Suppressor macrophage treated with lipopolysaccharide for 1 hour (primary cell): ENCODE data around the gene PSPN.
"Not testable (repeated sequence)": the region's sequence is repeated elsewhere in the genome, so short reads cannot be mapped to it uniquely, and the experiment has no call there.

Experiments
- DNase-seq, 3 donors: peaks; one replicate each; pipeline ENCODE4 v3.0.0-alpha.2; 2020 to 2022

PSPN gene

GRCh38 chr19:6402837-6403608 lies 27.3 kb upstream of the PSPN start:
- DNase-seq = no peak

- DNase-seq = no peak
These were observed 26.3 kb upstream of the PSPN start for GRCh38 chr19:6402058-6402457.

GRCh38 chr19:6400062-6400944 lies 24.6 kb upstream of the PSPN start:
- not testable (repeated sequence) for DNase-seq

DNA sequence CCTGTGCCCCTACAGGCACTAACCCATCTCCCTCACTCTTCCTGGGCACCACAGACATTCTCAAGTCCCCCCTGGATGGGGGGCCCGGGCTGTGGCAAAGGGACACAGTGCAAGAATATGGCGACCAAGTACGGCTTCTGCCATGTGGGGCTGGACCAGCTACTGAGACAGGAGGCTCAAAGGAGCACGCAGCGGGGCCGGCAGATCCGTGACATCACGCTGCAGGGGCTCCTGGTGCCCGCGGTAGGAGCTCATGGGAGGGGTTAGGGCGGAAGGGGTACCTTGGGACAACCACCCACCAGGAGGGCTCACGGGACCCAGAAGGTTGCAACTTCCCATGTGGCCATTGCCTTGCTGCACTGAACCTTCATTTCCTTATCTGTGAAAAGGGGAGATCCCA lies 20.6 kb upstream of the PSPN start:
- no peak for DNase-seq

- peak in 2 of 3 donors; percentile 14 to 35 for DNase-seq
These were observed 19.1 kb upstream of the PSPN start for GRCh38 chr19:6394831-6395230.

- DNase-seq = peak in 1 of 3 donors; percentile 63
These were observed 18.3 kb upstream of the PSPN start for GRCh38 chr19:6393983-6394412.

DNA sequence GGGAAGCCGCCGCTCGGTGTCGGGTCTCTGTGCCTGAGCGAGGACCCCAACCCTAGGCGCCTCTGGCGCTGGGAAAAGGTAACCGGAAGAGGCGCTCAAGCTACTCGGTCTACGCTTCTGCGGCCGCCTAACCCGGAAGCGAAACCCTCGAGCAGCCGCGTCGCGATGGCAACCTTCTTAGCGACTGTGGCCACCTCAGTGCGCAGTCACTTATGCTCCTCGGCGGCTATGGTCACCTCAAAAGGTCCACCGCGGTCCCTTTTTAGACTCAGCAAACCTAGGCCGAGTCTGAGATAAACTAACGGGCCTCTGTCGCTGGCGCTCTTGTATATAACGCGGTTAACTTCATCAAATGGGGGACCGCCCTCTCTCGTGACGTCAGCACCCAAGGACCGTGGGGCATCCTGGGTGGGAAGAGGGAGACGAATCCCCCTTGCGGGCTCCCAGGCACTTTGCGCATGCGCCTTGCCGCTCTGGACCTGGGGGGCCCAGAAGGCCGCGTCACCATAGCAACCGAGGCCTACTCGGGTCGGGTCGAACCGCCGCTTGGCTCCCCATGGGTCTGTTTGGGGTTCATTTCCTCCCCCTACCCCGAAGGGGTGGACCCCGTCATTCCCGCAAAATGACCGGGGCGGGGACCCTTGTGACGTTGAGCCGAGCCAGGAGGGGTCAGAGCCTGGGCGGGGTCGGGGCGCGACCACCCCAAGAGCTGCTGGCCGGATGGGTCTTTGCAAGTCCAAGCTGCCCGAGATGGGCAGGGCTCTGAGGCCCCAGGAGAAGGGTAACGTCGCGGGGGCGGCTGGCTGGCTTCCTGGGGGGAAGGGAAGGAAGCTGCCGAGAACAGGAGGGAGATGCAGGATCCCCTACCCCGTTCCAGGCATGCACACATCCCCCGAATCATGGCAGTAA lies 17.6 kb upstream of the PSPN start, which contains the start of gene GTF2F1:
GTF2F1 (minus strand) TSS at position 91 of the 909 bp plus-strand sequence. CDS start 169 bp downstream, outside the sequence.
- peak; percentile 92 to 94 (median 92) for DNase-seq

DNA sequence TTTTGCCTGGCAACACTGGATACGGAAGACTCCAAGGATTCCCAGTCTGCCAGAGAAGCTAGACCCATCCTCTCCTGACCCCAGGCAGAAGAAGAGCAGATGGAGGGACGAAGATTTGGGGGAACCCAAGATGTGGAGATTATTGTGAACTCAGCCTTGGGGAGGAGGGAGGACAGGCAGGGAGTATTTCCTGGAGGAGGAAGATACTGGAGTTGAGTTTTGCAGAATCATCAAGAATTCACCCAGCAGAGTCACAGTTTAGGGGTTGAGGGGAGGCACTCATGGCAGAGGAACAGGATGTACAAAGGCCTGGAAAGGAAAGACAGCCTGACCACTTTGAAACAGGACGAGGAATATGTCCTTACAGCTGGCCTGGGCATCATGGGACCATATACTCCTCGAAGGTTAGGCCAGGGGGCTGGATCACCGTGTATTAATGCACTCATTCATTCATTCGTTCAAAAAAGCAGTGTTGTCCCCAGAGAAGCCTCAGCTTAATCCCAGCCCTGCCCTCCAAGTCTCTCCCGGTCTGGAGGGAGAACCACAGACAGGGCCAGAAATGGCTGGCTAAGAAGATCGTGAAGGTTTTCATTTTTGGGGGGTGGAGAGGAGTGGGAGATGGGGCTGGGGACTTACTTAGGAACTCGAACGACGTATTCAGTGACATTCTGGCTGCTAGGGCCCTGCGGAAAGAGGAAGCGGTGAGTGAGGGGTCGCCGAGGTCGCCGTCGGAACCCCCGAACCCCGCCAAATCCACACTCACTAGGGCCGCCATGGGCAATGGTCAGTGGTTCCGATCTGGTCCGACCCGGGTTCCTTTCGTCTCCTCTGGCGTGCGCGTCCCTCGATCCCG lies 16.7 kb upstream of the PSPN start:
- DNase-seq = peak in 2 of 3 donors; percentile 9 to 18

GRCh38 chr19:6387372-6387771 lies 11.6 kb upstream of the PSPN start:
- DNase-seq = no peak

- no peak for DNase-seq
These were observed 8.6 kb upstream of the PSPN start for GRCh38 chr19:6384381-6384780.

DNA sequence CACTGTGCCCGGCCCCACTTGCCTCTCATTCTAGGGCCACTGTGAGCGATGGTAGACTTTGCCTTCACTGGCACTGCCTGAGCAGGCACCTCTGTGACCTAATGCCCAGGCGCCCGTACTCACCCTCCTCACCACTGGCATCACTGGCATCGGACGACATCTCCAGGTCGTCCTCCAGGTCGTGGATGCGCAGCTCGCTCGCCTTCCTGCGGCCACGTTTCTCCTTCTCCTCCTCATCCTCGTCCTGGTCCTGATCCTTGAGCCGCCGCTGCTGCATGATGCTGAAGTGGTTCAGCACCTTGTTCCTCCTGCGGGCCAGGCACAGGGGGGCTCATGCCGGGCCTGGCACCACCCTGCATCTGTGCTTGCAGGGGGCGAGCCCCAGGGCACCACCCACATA lies 7.5 kb upstream of the PSPN start:
- no peak for DNase-seq

DNA sequence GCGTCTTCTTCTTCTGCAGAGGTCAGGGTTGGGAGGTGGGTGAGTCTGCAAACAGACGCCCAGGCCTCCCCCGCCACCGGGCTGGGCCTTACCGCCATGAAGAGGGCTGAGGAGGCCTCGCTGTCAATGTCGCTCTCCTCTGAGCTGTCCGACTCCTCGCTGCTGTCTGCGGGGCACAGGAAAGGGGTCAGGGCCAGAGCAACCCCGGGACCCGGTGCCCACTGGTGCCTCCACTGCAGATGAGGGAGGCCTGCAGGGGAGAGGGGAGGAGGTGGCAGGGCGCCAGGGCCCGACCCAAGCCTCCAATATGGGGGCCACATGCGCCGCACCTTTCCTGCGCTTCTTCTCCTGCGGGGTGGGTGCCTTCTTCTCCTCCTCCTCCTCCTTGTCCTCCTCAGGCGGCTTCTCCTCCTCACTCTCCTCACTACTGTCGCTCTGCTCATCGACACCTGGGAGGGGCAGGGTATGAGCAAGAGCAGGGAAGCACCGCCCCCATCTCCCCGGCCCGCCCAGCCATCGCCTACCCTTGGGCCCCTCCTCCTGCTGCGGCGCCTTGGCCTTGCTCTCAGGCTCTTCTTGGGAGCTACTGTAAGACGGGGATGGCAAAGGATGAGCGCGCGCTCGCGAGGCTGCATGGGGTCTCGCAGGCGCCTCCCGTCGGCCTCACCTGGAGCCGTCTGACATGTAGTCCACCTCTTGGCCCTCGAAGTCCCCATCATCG lies 5.5 kb upstream of the PSPN start:
- DNase-seq = no peak

GRCh38 chr19:6379744-6380143 lies 4.0 kb upstream of the PSPN start:
- no peak for DNase-seq

- DNase-seq = no peak
These were observed 2.8 kb upstream of the PSPN start for GRCh38 chr19:6378486-6378885.

DNA sequence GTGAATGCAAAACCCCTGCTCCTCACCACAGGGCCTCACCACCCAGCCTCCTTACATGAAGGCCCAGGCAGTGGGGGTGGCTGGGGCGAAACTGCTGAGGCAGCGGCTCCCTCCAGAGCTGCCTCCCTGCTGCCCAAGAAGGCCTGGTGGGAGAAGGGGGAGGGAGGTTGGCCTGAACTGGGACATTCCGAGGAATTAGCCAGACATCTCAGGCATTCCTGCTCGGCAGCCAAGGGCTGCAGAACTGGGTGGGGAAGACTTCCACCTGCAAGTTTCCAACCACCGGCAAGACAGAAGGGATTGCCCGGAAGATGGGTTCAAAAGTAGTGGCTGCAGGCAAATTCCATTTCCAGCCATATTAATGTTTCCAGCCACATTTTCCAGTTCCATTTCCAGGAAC lies 2.3 kb upstream of the PSPN start:
- DNase-seq = no peak

GRCh38 chr19:6376512-6377190 lies 918 bp upstream of the PSPN start:
- no peak for DNase-seq

DNA sequence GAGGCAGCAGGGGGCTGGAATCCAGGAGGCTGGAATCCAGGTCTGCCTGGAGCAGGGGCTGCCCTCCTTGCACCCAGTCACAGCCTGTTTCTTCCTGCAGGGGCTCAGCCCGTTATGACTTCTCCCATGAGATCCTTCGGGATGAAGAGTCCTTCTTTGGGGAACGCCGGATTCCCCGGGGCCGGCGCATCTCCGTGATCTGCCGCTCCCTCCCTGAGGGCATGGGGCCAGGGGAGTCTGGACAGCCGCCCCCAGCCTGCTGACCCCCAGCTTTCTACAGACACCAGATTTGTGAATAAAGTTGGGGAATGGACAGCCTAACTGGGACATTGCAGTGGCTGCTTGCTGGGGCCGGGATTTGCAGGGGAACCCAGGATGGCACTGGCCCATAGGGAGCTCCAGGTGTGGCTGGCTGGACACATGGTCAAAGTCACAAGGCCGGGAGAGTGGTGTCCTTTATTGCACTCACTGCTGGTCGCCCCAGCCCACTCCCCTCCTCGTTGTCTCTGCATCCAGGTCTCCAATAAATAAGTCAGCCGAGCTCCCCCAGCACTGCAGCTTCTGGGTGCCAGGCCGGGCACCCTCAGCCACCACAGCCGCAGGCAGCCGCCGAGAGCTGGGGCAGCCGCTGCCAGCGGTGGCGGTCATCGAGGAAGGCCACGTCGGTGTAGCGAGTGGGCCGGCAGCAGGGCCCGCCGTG lies 872 bp downstream of the PSPN start:
- no peak for DNase-seq

GRCh38 chr19:6374161-6374709 lies 1.5 kb downstream of the PSPN start:
- no peak for DNase-seq

GRCh38 chr19:6373813-6374108 lies 2.0 kb downstream of the PSPN start:
- DNase-seq = no peak
